GM19043 (cell line): ENCODE data around the gene NISCH.
A peak's percentile ranks its signal among the peaks of the same experiment; 100 is the strongest.

Experiments used
- ATAC-seq: cut with Tn5 transposase; IDR thresholded peaks from one replicate; pipeline ENCODE4 v1.9.1; 2021; ENCODE audit warnings: low read depth; ENCODE audit not compliant: unreplicated experiment

NISCH gene

DNA sequence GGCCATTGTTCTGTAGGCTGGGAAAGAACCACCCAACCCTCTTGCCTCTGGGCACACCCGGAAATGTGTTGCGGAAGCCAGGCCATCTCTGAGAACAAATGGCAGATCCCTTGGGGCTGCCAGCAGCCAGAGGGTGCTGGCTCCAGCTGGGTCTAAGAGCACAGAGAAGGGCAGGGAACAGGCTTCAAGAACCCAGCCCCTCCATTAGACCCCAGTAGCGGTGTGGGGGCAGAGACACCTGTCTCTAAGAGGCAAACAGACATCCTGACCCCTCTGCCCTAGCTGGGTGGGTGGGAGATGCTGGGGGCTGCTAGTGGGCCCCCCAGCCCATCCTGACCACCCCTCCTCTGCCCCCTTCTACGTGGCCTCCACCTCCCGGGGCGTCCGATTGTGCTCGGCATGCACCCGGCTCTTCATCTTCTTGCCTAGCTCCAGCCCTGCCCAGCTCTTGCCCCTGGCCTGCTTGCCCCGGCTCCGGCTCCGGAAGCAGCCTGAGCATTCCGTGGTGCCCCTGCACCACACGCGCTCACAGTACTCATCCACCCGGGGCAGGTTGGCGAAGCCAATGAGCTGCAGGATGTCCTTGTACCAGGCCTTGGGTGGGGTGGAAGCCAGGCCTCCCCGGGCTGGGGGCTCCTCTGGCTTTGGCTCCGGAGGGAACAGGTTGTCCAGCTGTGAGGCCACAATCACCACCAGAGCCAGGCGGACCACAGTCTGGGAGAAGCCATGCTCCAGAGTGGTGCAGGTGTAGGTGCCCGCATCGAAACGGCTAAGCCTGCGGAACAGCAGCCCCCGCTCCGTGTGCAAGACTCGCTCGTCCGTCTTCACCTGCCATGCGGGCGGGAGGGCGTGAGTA is 19.9 kb upstream of the NISCH start:
- no peak for ATAC-seq

DNA sequence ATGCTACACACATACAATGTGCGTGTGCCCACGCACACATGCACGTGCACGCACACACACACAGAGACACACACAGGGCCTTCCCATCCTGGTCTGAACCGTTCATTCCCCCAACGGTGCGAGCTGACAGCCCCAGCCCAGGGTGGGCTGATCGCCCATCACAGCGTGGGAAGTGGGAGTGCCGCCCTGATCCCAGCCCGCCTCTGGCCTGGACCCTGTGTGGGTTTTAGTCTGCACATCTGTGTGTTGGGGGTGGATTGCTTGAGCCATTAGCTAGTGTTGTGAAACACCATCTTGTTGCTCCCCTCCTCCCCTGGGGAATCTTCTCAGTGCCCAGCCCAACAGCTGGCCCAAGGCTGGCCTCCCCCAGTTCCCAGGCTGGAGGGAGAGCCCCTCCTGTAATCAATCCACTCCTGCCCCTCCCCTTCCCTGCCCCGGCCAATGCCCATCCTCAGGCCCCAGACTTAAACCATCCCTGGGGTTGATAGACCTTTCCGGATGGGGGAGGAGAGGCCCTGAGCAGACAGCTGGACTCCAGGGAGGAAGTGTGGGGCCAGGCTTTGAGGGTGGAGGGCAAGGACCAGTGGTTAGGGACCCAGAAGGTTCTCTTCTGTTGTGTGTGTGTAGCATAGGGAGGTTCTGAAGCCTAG is 18.8 kb upstream of the NISCH start:
- no peak for ATAC-seq

GRCh38 chr3:52437326-52438103 is 17.9 kb upstream of the NISCH start:
- no peak for ATAC-seq

DNA sequence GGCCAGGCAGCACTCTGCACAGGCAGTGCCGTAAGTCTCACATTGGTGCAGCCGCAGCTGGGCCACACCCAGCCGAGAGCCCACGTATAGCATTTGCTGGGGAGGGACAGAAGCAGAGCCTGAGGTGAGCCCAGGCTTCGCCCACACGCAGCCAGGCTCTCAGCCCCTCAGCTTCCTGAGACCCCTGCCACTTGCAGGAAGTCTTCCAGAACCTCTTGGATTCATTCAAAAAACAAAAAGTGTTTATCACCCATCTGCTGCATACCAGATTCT is 17.4 kb upstream of the NISCH start:
- no peak for ATAC-seq

DNA sequence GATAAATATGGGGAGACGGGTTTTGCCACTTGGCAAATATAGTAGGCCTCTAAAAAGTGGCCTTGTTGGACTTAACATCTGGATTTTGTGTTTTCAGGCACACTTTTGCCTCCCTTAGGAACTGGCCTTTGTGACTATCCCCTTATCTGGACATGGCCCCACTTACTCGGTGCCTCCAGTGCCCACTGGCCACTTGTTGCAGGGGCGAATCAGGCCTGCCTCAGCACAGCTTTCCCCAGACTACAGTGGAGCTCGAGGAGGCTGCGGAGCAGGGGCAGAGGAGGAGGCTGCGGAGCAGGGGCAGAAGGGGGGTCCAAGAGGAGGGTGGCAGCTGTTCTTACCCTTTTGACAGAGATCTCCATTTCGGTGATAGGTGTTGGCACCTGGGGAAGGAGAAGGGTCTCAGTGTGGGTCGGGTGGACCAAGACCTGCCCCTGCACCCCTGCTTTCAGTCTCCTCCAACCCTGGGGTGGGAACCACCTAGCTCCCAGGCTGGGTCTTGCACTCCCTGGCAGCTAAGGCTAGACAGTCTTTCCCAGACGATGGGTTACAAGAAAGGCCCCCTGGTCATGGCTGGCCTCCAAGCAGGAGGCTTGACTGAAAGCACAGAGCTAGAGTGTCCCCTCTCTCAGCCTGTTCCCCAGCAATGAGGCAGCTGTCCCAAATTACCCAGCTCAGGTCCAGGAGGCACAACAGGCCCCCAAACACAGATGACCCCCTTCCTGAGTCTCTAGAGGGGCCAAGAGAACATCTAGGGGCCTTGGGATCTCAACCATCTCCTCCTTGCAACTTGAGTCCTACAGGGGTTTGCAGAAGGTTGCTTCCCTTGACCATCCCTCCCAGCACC is 16.6 kb upstream of the NISCH start:
- no peak for ATAC-seq

DNA sequence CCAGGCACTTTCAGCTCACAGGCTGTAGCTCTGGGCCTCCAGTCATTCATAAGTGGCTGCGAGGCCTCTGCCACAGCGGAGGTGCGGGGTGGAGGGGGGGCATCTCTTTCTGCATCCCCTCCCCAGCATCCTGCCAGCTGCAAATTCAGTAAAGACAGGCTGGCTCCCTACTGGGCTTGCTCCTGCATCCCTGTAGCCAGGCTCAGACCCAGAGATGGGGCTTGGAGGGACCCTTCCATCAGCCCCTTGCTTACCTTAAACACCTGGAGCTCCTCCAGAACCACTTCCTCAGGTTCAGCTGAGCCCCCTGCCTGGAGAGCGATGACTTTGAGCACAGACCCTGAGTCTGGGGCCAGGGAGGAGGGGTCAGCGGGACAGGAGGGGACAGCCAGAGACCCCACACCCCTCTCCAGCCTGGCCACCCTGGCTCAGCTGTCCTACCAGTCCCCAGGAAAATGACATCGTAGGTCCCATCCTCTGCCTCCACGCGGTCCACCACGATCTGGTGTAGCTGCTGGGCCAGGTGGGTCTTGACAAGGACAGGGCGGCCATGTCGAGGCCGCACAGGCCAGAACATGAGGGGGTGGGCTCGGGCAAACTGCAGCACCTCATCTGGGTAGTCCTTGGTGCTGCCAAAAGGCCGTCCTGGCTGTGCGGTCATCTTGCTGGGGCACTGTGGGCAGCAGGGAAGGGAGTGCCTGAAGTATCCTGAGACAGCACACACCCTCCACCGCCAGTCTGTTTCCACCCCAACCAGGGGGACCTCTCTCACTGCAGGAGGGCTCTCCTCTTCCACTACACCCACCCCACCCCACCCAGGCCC is 15.8 kb upstream of the NISCH start:
- ATAC-seq, result no peak

DNA sequence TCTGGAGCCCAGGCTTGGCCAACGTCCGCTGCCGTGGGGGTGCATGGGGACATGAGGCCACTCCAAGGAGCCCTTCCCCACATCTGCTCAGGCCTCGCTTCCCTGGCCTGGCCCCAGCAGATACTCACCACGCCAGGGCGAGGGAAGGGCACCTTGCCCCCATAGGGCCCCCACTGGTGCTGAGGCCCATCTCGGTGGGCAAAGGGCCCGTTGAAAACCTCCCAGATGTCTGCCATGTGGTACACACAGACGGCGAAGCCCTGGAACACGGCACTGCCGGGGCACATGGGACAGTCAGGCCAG is 15.2 kb upstream of the NISCH start:
- no peak for ATAC-seq

DNA sequence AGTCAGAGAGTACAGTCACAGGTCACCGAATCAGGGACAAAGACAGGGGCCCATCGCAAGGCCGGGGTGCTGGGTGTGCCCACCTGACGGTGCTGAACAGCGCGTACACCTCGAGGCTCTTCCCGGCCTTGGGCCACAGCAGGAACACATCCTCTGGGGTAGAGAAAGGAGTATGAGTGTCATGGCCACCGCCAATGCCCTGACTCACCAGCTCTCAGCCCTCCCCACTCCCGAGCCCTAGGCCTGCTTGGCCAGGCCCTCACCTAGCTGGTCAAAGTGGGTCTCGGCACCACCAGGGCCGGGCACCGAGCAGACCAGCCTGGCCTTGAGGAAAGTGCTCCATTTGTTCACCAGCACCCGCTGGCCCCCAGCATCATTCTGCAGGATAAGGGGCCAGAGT is 14.7 kb upstream of the NISCH start:
- no peak for ATAC-seq

DNA sequence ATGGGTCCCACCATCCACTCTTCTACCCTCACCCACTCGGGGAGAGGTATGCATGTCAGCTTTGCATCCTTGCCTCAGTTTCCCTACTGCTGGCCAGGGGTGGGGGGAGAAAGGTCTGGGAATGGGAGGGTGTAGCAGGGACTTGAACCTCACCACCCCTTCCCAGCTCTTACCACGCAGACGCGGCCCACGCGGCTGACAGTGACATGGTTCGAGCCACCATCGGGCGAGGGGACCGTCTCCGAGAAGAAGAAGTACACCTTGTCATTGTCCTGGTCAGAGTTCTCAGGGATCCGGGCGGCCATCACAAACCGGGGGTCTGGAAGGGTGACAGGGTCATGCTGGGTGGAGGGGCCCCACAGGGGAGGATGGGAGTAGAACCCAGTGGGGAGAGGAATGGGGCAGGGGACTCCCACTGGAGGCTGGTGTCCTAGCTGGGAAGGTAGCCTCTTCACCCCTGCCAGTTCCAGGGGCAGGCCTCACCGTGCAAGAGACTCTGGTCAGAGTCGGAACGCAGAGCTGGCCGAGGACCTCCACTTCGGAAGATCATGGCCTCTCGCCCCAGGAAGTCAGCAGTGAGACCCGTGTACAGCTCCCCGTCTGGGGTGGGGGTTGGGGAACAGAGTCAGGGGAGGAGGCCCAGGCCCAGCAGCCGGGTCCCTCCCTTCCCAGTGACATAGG is 14.2 kb upstream of the NISCH start:
- ATAC-seq, result no peak

DNA sequence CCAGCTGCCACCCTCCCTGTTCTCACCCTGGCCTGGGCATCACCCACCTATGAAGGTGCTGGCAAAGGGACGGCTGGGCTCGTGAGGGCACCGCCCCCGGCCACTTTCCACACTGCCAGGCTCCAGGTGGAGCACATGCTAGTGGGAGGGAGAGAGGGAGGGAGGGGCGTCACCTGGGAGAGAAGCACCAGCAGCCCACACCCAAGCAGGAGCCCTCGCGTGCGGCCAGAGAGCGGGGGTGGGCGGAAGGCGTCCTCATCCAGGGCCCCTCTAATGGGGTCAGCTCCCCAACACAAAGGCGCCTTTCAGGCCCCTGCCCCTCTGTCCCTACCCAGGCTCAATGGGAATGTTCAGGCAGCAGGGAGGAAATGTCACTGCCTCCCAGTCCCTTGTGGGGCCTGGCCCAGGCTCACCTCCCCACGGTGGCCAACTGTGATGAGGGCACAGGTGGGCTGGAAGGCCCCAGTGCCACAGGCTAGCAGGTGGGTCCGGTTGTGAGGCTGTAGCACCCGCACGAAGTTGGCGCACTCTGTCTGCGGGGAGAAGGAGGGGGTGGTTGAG is 13.6 kb upstream of the NISCH start:
- no peak for ATAC-seq

DNA sequence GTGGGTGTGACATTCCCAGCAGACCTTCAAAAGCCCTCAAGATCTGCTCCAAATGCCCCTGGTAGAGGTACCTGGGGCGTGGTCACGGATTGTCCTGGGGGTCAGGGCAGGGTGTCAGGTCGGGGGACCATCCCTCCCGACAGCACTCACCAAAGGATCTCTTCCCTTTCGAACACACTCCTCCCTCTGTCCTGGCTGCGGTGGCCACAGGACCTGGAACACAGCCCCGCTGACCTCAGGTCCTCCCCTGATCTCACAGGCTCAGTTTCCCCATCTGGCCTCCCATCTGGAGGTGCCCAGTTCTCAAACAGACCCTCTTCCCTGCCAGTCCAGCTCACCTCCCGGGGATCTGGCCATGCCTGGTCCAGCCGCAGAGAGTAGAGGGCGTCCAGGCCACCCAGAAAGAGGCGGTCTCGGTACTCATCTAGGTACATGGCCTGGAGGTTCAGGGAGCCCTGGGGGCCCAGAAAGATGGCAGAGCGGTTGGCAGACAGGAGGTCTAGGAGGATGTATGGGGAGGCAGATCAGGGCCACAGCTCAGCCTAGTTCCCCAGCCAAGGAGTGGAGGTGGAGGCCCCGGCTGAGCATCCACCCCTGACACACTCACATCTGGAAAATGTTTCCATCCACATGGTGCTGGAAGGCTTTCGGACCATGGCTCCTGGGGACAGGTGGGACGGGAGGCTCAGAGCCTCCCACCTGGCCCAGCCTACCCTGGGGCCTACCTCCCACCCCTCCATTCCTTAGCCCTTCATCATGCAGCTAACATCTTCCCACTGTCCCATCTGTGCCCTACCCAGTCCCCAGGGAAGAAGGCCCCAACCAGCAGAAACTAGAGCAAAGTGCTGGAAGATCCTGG is 12.8 kb upstream of the NISCH start:
- ATAC-seq, result no peak

DNA sequence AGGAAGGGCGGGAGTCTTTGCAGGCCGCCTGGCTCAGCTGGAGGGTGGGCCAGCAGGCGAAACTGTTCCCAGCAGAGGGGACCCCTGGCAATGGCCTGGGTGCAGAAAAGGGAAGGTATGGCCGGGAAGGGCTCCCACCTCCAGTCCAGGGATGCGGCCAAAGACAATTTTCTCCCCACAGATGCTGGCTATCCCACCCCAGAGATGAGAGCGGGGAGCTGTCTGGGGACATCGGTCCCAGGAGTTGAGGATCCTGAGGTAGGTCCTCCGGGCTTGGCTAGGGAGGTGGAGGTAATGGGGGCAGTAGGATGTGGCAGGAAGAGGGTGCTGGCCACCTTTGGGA is 12.2 kb upstream of the NISCH start:
- ATAC-seq, result no peak

- ATAC-seq, result no peak
Observed at GRCh38 chr3:52443791-52444687, 11.4 kb upstream of the NISCH start.

- ATAC-seq, result peak; percentile 95
Observed at GRCh38 chr3:52444860-52445793, 10.3 kb upstream of the NISCH start, which contains the start of gene SEMA3G. TSS of gene SEMA3G (minus strand) at chr3:52445103. CDS start at chr3:52445027, 76 bp downstream.

GRCh38 chr3:52446042-52446441 is 9.4 kb upstream of the NISCH start:
- ATAC-seq, result no peak
